WTC11 (cell line): ENCODE measurements around the gene SGCA. TPM values are rescaled to one million over a fixed set of nuclear protein-coding genes. Genes with fewer than 3 reads are reported as not detected.

Experiments used
- AFF4 ChIP-seq: sonication (generic); formaldehyde crosslinking; IDR thresholded peaks from 2 replicates; pipeline ENCODE4 v1.8.1; 2023; ENCODE audit warnings: mild to moderate bottlenecking, missing genetic modification reagents, borderline replicate concordance
- ELF4 ChIP-seq: sonication (generic); formaldehyde crosslinking; IDR thresholded peaks from 2 replicates; pipeline ENCODE4 v1.8.1; 2022; ENCODE audit warnings: low read depth, mild to moderate bottlenecking, moderate library complexity, missing genetic modification reagents
- FOXK1 ChIP-seq: sonication (generic); formaldehyde crosslinking; IDR thresholded peaks from 2 replicates; pipeline ENCODE4 v1.8.0; 2022; ENCODE audit warnings: mild to moderate bottlenecking, moderate library complexity, missing genetic modification reagents
- FOXP1 ChIP-seq: sonication (generic); formaldehyde crosslinking; IDR thresholded peaks from 2 replicates; pipeline ENCODE4 v1.8.0; 2022; ENCODE audit warnings: missing genetic modification reagents, mild to moderate bottlenecking, moderate library complexity, borderline replicate concordance
- GRHL2 ChIP-seq: fragments of 250-450 bp; sonication (Bioruptor Pico); IDR thresholded peaks from 2 replicates; pipeline ENCODE4 v1.8.0; 2022; ENCODE audit warnings: mild to moderate bottlenecking, moderate library complexity; ENCODE audit not compliant: insufficient replicate concordance, severe bottlenecking
- GTF2I ChIP-seq: fragments of 250-450 bp; sonication (Bioruptor Pico); conservative IDR thresholded peaks from 2 replicates; pipeline ENCODE4 v1.4.0; 2021; ENCODE audit warnings: mild to moderate bottlenecking
- JUN ChIP-seq: sonication (generic); formaldehyde crosslinking; IDR thresholded peaks from 2 replicates; pipeline ENCODE4 v1.8.0; 2023; ENCODE audit warnings: mild to moderate bottlenecking, missing genetic modification reagents
- KAT7 ChIP-seq: sonication (generic); formaldehyde crosslinking; IDR thresholded peaks from 2 replicates; pipeline ENCODE4 v1.8.1; 2023; ENCODE audit warnings: missing genetic modification reagents, mild to moderate bottlenecking, borderline replicate concordance
- NFYB ChIP-seq: sonication (generic); formaldehyde crosslinking; conservative IDR thresholded peaks from 2 replicates; pipeline ENCODE4 v1.8.0; 2022; ENCODE audit warnings: low read depth, missing genetic modification reagents
- NR2C2 ChIP-seq: sonication (generic); formaldehyde crosslinking; IDR thresholded peaks from 2 replicates; pipeline ENCODE4 v1.8.0; 2022; ENCODE audit warnings: mild to moderate bottlenecking, missing genetic modification reagents
- NR3C1 ChIP-seq: sonication (generic); formaldehyde crosslinking; conservative IDR thresholded peaks from 2 replicates; pipeline ENCODE4 v1.8.1; 2023; ENCODE audit warnings: low read depth, mild to moderate bottlenecking, missing genetic modification reagents
- PRDM15 ChIP-seq: sonication (generic); formaldehyde crosslinking; IDR thresholded peaks from 2 replicates; pipeline ENCODE4 v1.8.0; 2022; ENCODE audit warnings: missing genetic modification reagents
- RELA ChIP-seq: sonication (generic); formaldehyde crosslinking; IDR thresholded peaks from 2 replicates; pipeline ENCODE4 v1.8.1; 2022; ENCODE audit warnings: missing genetic modification reagents, mild to moderate bottlenecking, borderline replicate concordance
- RORB ChIP-seq: fragments of 250-450 bp; sonication (Bioruptor Pico); IDR thresholded peaks from 2 replicates; pipeline ENCODE4 v1.9.0; 2021; ENCODE audit warnings: mild to moderate bottlenecking
- TCF7 ChIP-seq: sonication (generic); formaldehyde crosslinking; IDR thresholded peaks from 2 replicates; pipeline ENCODE4 v1.8.0; 2022; ENCODE audit warnings: mild to moderate bottlenecking, low read depth, missing genetic modification reagents, moderate library complexity
- TEAD1 ChIP-seq: sonication (generic); formaldehyde crosslinking; IDR thresholded peaks from 2 replicates; pipeline ENCODE4 v1.8.0; 2022; ENCODE audit warnings: mild to moderate bottlenecking, missing genetic modification reagents
- TEAD4 ChIP-seq: sonication (generic); formaldehyde crosslinking; IDR thresholded peaks from 2 replicates; pipeline ENCODE4 v1.8.0; 2022; ENCODE audit warnings: mild to moderate bottlenecking, missing genetic modification reagents
- USF1 ChIP-seq: sonication (generic); formaldehyde crosslinking; IDR thresholded peaks from 2 replicates; pipeline ENCODE4 v1.8.0; 2022; ENCODE audit warnings: mild to moderate bottlenecking, missing genetic modification reagents
- USF2 ChIP-seq: sonication (generic); formaldehyde crosslinking; IDR thresholded peaks from 2 replicates; pipeline ENCODE4 v1.8.1; 2023; ENCODE audit warnings: mild to moderate bottlenecking, missing genetic modification reagents, moderate library complexity
- ZBTB43 ChIP-seq: sonication (generic); formaldehyde crosslinking; IDR thresholded peaks from 2 replicates; pipeline ENCODE4 v1.8.1; 2023; ENCODE audit warnings: mild to moderate bottlenecking, missing genetic modification reagents
- ZNF263 ChIP-seq: sonication (generic); formaldehyde crosslinking; IDR thresholded peaks from 2 replicates; pipeline ENCODE4 v1.8.1; 2022; ENCODE audit warnings: low read depth, mild to moderate bottlenecking, moderate library complexity, missing genetic modification reagents
- ZNF416 ChIP-seq: fragments of 250-450 bp; sonication (Bioruptor Pico); IDR thresholded peaks from 2 replicates; pipeline ENCODE4 v1.9.0; 2021; ENCODE audit warnings: mild to moderate bottlenecking, inconsistent platforms
- ZNF423 ChIP-seq: fragments of 250-450 bp; sonication (Bioruptor Pico); IDR thresholded peaks from 2 replicates; pipeline ENCODE4 v2.1.2; 2022; ENCODE audit warnings: mild to moderate bottlenecking, moderate library complexity
- ZNF532 ChIP-seq: fragments of 250-450 bp; sonication (Bioruptor Pico); IDR thresholded peaks from 2 replicates; pipeline ENCODE4 v1.9.0; 2021; ENCODE audit warnings: mild to moderate bottlenecking, borderline replicate concordance
- total RNA-seq: library from RNA; stranded (reverse); gene quantifications from 3 replicates; pipeline ENCODE4 v1.2.3, GENCODE V29; 2021

Gene SGCA
- total RNA-seq, 1 experiment from 2014 or later: 1.0 TPM

- TF ChIP-seq TEAD4 (CRISPR knock-in tag) (no peak), GTF2I (CRISPR knock-in tag) (no peak), RORB (CRISPR knock-in tag) (no peak), ZNF532 (CRISPR knock-in tag) (no peak), KAT7 (CRISPR knock-in tag) (peak; percentile 82; the same call in 1 of the 2 replicates), PRDM15 (CRISPR knock-in tag) (peak; percentile 36; the same call in 1 of the 2 replicates), NR2C2 (no peak), TCF7 (peak; percentile 83; the same call in 1 of the 2 replicates), FOXK1 (peak; percentile 87), USF2 (CRISPR knock-in tag) (peak; percentile 35; the same call in 1 of the 2 replicates), ZNF423 (CRISPR knock-in tag) (peak; percentile 56; the same call in 1 of the 2 replicates), NFYB (CRISPR knock-in tag) (no peak), GRHL2 (no peak), RELA (CRISPR knock-in tag) (peak; percentile 84; the same call in 1 of the 2 replicates), USF1 (CRISPR knock-in tag) (no peak), ZNF416 (no peak), TEAD1 (CRISPR knock-in tag) (peak; percentile 49; the same call in 1 of the 2 replicates), JUN (CRISPR knock-in tag) (no peak), ZNF263 (CRISPR knock-in tag) (peak; percentile 61), NR3C1 (no peak; the same call in 1 of the 2 replicates), AFF4 (CRISPR knock-in tag) (no peak), ELF4 (CRISPR knock-in tag) (peak; percentile 85; the same call in 1 of the 2 replicates), FOXP1 (CRISPR knock-in tag) (peak; percentile 96), ZBTB43 (CRISPR knock-in tag) (peak; percentile 86)
Measured at GRCh38 chr17:50117202-50118051, 48.4 kb upstream of the SGCA start (continued).
